GM23338 (cell line): Measurements from ENCODE around the gene UBE2R2.
"Not testable (repeated sequence)": the region's sequence is repeated elsewhere in the genome, so short reads cannot be mapped to it uniquely, and the experiment has no call there.

ENCODE experiments used
- CREB1 ChIP-seq: fragments of 250-450 bp; sonication (Bioruptor Pico); IDR thresholded peaks from 2 replicates; pipeline ENCODE4 v1.5.0; 2020; ENCODE audit warnings: low read depth, mild to moderate bottlenecking, moderate library complexity
- CTCF ChIP-seq, 2 experiments: fragments of 200-600 bp in 1 of 2; sonication (generic) in 1 of 2; conservative IDR thresholded peaks; 2 replicates each; pipeline versions ENCODE4 v1.5.1 to v1.6.1; 2016 to 2017; ENCODE audit warnings: antibody characterized with exemption in 2 of 2, low read depth in 2 of 2, mild to moderate bottlenecking in 2 of 2, moderate library complexity in 1 of 2
- EZH2 ChIP-seq: fragments of 200-600 bp; sonication (generic); IDR thresholded peaks from one replicate; pipeline ENCODE4 v1.8.0; 2017; ENCODE audit warnings: antibody characterized with exemption, mild to moderate bottlenecking, low read depth; ENCODE audit not compliant: unreplicated experiment
- EZH2phosphoT487 ChIP-seq: fragments of 200-600 bp; sonication (generic); IDR thresholded peaks from one replicate; pipeline ENCODE4 v1.8.1; 2018; ENCODE audit warnings: antibody characterized with exemption; ENCODE audit not compliant: unreplicated experiment
- JUNB ChIP-seq: IDR thresholded peaks from one replicate; pipeline ENCODE4 v1.6.1; 2016; ENCODE audit warnings: antibody characterized with exemption; ENCODE audit not compliant: unreplicated experiment
- NANOG ChIP-seq: IDR thresholded peaks from 2 replicates; pipeline ENCODE4 v1.6.1; 2016; ENCODE audit warnings: antibody characterized with exemption, borderline replicate concordance
- POLR2AphosphoS5 ChIP-seq: IDR thresholded peaks from 2 replicates; pipeline ENCODE4 v1.6.1; 2016; ENCODE audit warnings: antibody characterized with exemption, low read depth
- REST ChIP-seq: IDR thresholded peaks from one replicate; pipeline ENCODE4 v1.6.1; 2018; ENCODE audit warnings: antibody characterized with exemption; ENCODE audit not compliant: unreplicated experiment

DNA sequence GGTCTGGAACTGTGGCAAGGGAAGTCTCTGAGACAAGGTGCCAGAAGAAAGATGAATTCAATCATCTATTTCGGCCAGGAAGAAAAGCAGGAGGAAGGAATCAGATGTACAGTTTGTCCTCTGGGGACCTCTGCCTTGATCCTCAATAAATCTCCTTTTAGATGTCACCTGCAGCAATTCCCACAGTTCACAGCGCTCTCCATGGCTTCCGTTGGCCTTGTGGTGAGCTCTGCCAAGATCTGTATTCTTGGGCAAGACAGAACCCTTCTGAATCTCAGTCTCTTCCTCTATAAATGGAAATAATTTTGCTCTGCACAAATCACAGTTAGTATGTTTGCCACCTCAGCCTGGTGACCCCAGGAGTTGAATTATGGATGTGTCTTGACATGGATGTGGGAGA lies 12.8 kb upstream of the UBE2R2 start:
- TF ChIP-seq CTCF (conservative IDR thresholded peaks at IDR 0.05; ENCODE audit: low read depth in 2 of 2); EZH2; REST; POLR2AphosphoS5; CREB1; EZH2phosphoT487; NANOG; JUNB: not testable (repeated sequence)
